Fibroblast of mammary gland (primary cell): ENCODE data around the gene SH3BP2.

Experiments
- DNase-seq: peaks from one replicate; pipeline ENCODE4 v3.0.0-alpha.2; 2010; ENCODE audit warnings: low read depth
- H3K4me3 ChIP-seq: 2 replicates; pipeline ENCODE4 v1.5.1; 2011; ENCODE audit warnings: low read depth, mild to moderate bottlenecking, low read length, moderate library complexity; ENCODE audit not compliant: control insufficient read depth
- CTCF ChIP-seq: conservative IDR thresholded peaks from 2 replicates; pipeline ENCODE4 v1.5.1; 2011; ENCODE audit warnings: low read depth, low read length, inconsistent platforms; ENCODE audit not compliant: control insufficient read depth, insufficient read depth

Gene SH3BP2

GRCh38 chr4:2792396-2792710 lies 532 bp upstream of the SH3BP2 start:
- no peak for DNase-seq
- no peak overlapping the region for H3K4me3 ChIP-seq
- no peak for TF ChIP-seq CTCF

GRCh38 chr4:2793586-2794485 lies 951 bp downstream of the SH3BP2 start:
- TF ChIP-seq CTCF: no peak
- DNase-seq: peak; percentile 51
- H3K4me3 ChIP-seq: peak overlapping the region; percentile 50

- no peak for TF ChIP-seq CTCF
- no peak overlapping the region for H3K4me3 ChIP-seq
- DNase-seq: peak; percentile 73
Observed at GRCh38 chr4:2794486-2795299, 1.8 kb downstream of the SH3BP2 start.

GRCh38 chr4:2795300-2795892 lies 2.5 kb downstream of the SH3BP2 start:
- TF ChIP-seq CTCF: no peak
- no peak overlapping the region for H3K4me3 ChIP-seq
- DNase-seq: no peak

GRCh38 chr4:2795893-2796848 lies 3.3 kb downstream of the SH3BP2 start:
- no peak overlapping the region for H3K4me3 ChIP-seq
- DNase-seq: no peak
- TF ChIP-seq CTCF: no peak
